GM19372 (cell line): ENCODE data around the gene FRAT2.
A peak's percentile ranks its signal among the peaks of the same experiment; 100 is the strongest.
"Not testable (repeated sequence)": the region's sequence is repeated elsewhere in the genome, so short reads cannot be mapped to it uniquely, and the experiment has no call there.

ENCODE experiments used
- ATAC-seq: cut with Tn5 transposase; IDR thresholded peaks from one replicate; pipeline ENCODE4 v1.9.1; 2021; ENCODE audit warnings: mild to moderate bottlenecking, low read depth, moderate library complexity; ENCODE audit not compliant: unreplicated experiment

FRAT2 gene

DNA sequence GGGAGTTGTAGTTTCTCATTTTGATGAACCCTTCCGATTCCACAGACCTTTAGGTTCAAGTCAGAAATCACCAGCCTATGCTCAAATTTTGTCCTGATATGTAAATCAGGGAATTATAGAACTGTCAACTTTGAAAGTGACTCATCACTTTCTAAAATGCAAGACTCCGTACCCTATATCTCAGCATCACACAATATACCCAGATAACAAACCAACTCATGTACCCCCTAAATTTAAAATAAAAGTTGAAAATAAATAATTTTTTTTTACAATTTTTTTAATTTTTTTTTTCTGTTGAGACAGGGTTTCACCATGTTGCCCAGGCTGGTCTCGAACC is 41.7 kb downstream of the FRAT2 start:
- no peak for ATAC-seq

DNA sequence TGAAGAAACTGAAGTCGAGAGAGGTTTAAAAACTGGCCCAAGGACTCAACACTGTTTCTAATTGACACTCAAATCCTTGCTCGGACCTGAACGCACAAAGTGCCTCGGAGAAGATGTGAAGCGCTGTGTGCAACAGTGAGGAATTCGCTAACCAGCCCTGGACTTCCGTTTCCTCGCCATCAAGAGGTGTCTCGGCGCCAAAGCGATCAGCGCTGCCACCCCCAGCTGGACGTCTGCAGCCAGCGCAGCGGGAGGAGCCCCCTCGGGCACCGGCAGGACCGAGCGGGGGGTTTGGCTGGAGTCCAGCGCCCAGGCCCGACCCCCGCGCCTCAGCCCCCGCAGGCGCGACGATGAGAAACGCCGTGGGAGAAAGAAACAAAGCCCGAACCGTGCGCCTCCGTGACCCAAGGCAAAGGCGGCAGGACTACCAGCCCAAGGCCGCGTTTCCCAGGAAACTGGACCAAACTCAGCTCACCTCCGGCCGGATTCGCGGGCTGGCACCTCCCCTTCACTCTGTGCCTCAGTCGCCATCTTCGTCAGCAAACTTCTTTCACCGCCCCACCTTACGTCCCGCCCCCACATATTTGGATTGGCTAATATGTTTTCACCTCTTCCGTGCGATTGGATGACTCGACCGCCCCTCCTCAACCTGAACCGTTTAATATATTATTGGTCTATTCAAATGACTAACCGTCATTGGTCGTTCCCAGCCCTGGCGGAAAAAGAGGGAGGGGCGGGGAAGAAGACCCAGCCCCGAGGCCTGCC is 42.2 kb downstream of the FRAT2 start, which contains the start of gene ARHGAP19:
ARHGAP19 (minus strand) TSS at position 541 of the 765 bp plus-strand sequence; CDS start at position 531, 10 bp downstream.
- ATAC-seq = peak; percentile 93

DNA sequence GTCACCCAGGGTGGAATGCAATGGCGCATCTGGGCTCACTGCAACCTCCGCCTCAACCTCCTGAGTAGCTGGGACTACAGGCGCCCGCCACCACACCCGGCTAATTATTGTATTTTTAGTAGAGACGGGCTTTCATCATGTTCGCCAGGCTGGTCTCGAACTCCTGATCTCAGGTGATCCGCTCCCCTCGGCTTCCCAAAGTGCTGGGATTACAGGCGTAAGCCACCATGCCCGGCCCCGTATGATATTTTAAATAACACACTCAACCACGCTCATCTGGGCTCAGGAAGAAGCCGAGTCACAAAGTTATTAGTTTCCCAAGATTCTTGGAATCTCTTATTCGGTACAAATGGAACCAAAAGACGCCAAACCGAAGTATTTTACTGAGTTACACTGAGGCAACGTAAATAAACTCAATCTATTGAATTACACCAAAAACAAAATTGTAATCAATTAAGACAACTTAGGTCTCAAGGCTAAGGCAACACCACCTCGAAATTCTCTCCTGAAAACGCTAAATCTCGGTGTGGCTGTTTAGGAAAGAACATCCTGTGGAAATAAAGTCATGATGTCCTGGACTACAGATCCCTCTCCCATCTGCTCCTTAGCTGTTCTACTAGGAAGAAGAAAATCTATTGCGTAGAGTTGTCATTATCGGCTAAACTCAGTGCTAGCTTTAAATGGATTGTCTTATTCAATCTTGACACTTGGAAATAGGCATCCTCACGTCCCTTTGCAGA is 43.0 kb downstream of the FRAT2 start:
- ATAC-seq = no peak

DNA sequence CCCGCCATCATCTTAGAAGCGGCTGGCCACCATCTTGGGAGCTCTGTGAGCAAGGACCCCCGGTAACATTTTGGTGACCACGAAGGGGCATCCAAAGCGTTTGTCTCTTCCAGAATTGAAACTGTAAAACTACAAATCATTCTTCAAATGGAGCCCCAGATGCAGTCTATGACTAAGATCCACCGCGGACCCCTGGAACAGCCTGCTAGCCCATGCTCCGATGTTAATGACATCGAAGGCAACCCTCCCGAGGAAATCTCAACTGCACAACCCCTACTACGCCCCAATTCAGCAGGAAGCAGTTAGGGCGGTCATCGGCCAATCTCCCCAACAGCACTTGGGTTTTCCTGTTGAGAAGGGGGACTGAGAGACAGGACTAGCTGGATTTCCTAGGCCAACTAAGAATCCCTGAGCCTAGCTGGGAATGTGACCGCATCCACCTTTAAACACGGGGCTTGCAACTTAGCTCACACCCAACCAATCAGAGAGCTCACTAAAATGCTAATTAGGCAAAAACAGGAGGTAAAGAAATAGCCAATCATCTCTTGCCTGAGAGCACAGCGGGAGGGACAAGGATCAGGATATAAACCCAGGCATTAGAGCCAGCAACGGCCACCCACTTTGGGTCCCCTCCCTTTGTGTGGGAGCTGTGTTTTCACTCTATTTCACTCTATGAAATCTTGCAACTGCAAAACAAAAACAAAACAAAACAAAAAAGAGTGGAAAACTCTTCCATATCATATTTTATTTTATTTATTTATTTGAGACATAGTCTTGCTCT is 43.8 kb downstream of the FRAT2 start:
- ATAC-seq = not testable (repeated sequence)

DNA sequence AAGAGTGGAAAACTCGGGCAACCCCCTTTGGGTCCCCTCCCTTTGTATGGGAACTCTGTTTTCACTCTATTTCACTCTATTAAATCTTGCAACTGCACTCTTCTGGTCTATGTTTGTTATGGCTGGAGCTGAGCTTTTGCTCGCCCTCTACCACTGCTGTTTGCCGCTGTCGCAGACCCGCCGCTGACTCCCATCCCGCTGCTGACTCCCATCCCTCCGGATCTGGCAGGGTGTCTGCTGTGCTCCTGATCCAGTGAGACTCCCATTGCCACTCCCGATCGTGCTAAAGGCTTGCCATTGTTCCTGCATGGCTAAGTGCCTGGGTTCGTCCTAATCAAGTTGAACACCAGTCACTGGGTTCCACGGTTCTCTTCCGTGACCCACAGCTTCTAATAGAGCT is 44.5 kb downstream of the FRAT2 start:
- ATAC-seq = not testable (repeated sequence)
